Thyroid gland (tissue), 4 donors: Measurements from ENCODE around the gene GPR148. TPM values are rescaled to one million over a fixed set of nuclear protein-coding genes. Genes with fewer than 3 reads are reported as not detected.
A peak's percentile ranks its signal among the peaks of the same experiment; 100 is the strongest.

ENCODE experiments used
- DNase-seq, 2 donors: peaks; one replicate each; pipeline ENCODE4 v3.0.0-alpha.2; 2019
- H3K27ac ChIP-seq, 3 donors: fragments of 200-600 bp; sonication (generic); 1 replicate in 2 of 3; 2 replicates in 1 of 3; pipeline ENCODE4 v1.5.1; 2016 to 2019; ENCODE audit warnings: mild to moderate bottlenecking in 1 of 3, moderate library complexity in 1 of 3
- H3K27me3 ChIP-seq: fragments of 200-600 bp; sonication (generic); one replicate; pipeline ENCODE4 v1.5.1; 2019
- H3K36me3 ChIP-seq, 2 donors: fragments of 200-600 bp; sonication (generic); one replicate each; pipeline ENCODE4 v1.5.1; 2016 to 2019
- H3K4me1 ChIP-seq, 2 donors: fragments of 200-600 bp; sonication (generic); one replicate each; pipeline ENCODE4 v1.5.1; 2017 to 2019
- H3K4me3 ChIP-seq, 3 donors: fragments of 200-600 bp; sonication (generic); replicated peaks in 1 of 3; 1 replicate in 2 of 3; 2 replicates in 1 of 3; pipeline ENCODE4 v1.5.1; 2016; ENCODE audit warnings: mild to moderate bottlenecking in 1 of 3
- H3K9me3 ChIP-seq: fragments of 200-600 bp; sonication (generic); one replicate; pipeline ENCODE4 v1.5.1; 2017
- POLR2A ChIP-seq, 2 donors: fragments of 450-650 bp; IDR thresholded peaks; one replicate each; pipeline ENCODE4 v1.6.1; 2017; ENCODE audit warnings: antibody characterized with exemption in 2 of 2, mild to moderate bottlenecking in 2 of 2, moderate library complexity in 1 of 2
- WGBS, 2 donors: methylation state at CpG; one replicate each; pipeline ENCODE4 v1.1.5; 2017; 5-methylcytosine and 5-hydroxymethylcytosine counted together
- intact Hi-C: fragments of 100-400 bp; cut with DNase I; formaldehyde crosslinking; loops from one replicate; pipeline ENCODE4 v1.15.1; 2023
- total RNA-seq, 4 donors: library from RNA; depleted of rRNA; stranded (reverse); fragments of >200 nt; gene quantifications; one replicate each; pipeline ENCODE4 v1.2.3, GENCODE V29; 2016
- TF ChIP-seq, protein P1 (sequence below), 6 experiments: fragments of 200-600 bp in 3 of 6; fragments of 450-650 bp in 3 of 6; sonication (generic) in 3 of 6; IDR thresholded peaks; one replicate each; pipeline ENCODE4 v1.5.1; 2016 to 2019; ENCODE audit warnings: antibody characterized with exemption in 6 of 6, mild to moderate bottlenecking in 2 of 6, inconsistent platforms in 1 of 6, moderate library complexity in 1 of 6

GPR148 gene
- total RNA-seq, 4 donors from 2014 or later, result not detected

GRCh38 chr2:130759906-130760753 is 31.3 kb downstream of the GPR148 start:
- WGBS, 2 donors, result 44 to 69% methylated on average over 3 to 10 of the region's 10 CpGs
- Histone ChIP-seq H3K27me3 (no peaks in the 10 kb centered on the region), H3K4me3 (no peak overlapping the region), H3K36me3 (no peaks in the 10 kb centered on the region), H3K4me1 (peaks cover 3 to 12% of the 10 kb centered on the region in 2 donors), H3K9me3 (no peaks in the 10 kb centered on the region), H3K27ac (no peak overlapping the region)
- TF ChIP-seq, protein P1, sequence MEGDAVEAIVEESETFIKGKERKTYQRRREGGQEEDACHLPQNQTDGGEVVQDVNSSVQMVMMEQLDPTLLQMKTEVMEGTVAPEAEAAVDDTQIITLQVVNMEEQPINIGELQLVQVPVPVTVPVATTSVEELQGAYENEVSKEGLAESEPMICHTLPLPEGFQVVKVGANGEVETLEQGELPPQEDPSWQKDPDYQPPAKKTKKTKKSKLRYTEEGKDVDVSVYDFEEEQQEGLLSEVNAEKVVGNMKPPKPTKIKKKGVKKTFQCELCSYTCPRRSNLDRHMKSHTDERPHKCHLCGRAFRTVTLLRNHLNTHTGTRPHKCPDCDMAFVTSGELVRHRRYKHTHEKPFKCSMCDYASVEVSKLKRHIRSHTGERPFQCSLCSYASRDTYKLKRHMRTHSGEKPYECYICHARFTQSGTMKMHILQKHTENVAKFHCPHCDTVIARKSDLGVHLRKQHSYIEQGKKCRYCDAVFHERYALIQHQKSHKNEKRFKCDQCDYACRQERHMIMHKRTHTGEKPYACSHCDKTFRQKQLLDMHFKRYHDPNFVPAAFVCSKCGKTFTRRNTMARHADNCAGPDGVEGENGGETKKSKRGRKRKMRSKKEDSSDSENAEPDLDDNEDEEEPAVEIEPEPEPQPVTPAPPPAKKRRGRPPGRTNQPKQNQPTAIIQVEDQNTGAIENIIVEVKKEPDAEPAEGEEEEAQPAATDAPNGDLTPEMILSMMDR (IDR thresholded peaks at IDR 0.05), result no peak
- TF ChIP-seq POLR2A (IDR thresholded peaks at IDR 0.05), result no peak
- DNase-seq, result peak; percentile 18 to 38
- intact Hi-C loops, result no loop called here

- WGBS, 2 donors, result 71 to 75% methylated on average over 12 to 14 of the region's 14 CpGs
- Histone ChIP-seq H3K9me3 (no peaks in the 10 kb centered on the region), H3K27ac (no peak overlapping the region), H3K4me3 (no peak overlapping the region), H3K27me3 (no peaks in the 10 kb centered on the region), H3K36me3 (no peaks in the 10 kb centered on the region), H3K4me1 (peaks cover 3 to 5% of the 10 kb centered on the region in 2 donors)
- DNase-seq, result no peak
- intact Hi-C loops, result no loop called here
- no peak for TF ChIP-seq POLR2A (IDR thresholded peaks at IDR 0.05)
- TF ChIP-seq, protein P1 (IDR thresholded peaks at IDR 0.05), result no peak
These were observed 32.2 kb downstream of the GPR148 start for GRCh38 chr2:130760754-130761751.

DNA sequence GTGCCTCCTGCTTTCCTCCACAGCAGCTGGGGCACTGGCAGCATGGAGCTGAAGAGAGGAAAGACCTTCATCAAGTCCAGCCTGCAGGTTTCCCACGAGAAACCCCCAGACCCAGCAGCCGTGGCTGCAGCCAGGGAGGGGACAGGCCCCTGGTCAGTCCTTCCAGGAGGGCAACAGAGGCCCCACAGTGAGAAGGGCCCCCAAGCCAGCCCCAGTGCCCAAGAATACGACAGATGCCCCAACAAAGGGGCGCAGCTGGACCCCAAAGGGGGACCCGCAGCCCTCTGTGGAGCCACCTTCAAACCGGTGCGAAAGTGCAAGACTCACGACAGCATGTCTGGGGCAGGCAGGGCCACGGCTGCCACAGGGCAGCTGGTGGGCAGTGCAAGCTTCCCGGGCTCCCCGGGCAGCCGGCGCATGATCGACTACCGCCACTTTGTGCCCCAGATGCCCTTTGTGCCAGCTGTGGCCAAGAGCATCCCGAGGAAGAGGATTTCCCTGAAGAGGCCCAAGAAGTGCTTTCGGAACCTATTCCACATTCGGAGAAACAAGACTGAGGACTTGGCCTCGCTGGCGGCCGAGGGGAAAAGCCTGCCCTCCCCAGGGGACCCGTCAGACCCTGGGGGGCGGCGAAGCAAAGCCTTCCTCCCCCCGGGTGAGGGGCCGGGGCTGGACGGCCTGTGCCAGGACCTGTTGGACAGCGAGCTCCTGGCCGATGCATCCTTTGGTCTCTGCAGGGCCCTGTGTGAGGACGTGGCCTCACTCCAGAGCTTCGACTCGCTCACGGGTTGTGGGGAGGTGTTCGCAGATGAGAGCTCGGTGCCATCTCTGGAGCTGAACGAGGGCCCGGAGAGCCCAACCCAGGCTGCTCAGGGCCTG is 33.4 kb downstream of the GPR148 start:
- Histone ChIP-seq H3K27ac (no peak overlapping the region), H3K36me3 (no peaks in the 10 kb centered on the region), H3K9me3 (no peaks in the 10 kb centered on the region), H3K4me3 (no peak overlapping the region), H3K27me3 (no peaks in the 10 kb centered on the region), H3K4me1 (no peaks in the 10 kb centered on the region)
- TF ChIP-seq POLR2A (IDR thresholded peaks at IDR 0.05), result no peak
- TF ChIP-seq, protein P1 (IDR thresholded peaks at IDR 0.05), result no peak
- WGBS, 2 donors, result 65 to 90% methylated on average over 18 to 21 of the region's 37 CpGs
- DNase-seq, result no peak
- intact Hi-C loops, result no loop called here

- no peaks in the 10 kb centered on the region for H3K36me3 ChIP-seq
- no peak overlapping the region for H3K4me3 ChIP-seq
- no peak for DNase-seq
- intact Hi-C loops, result no loop called here
- TF ChIP-seq, protein P1 (IDR thresholded peaks at IDR 0.05), result no peak
- no peak for TF ChIP-seq POLR2A (IDR thresholded peaks at IDR 0.05)
- H3K27me3 ChIP-seq, result no peaks in the 10 kb centered on the region
- 68 to 70% methylated on average over 5 to 7 of the region's 22 CpGs for WGBS, 2 donors
- no peaks in the 10 kb centered on the region for H3K4me1 ChIP-seq
- no peaks in the 10 kb centered on the region for H3K9me3 ChIP-seq
- no peak overlapping the region for H3K27ac ChIP-seq
These were observed 34.1 kb downstream of the GPR148 start for GRCh38 chr2:130762910-130763385.
